RPMI7951 (cell line): ENCODE measurements around the gene GRID1. TPM values are rescaled to one million over a fixed set of nuclear protein-coding genes. Genes with fewer than 3 reads are reported as not detected.
A peak's percentile ranks its signal among the peaks of the same experiment; 100 is the strongest.

Source experiments
- DNase-seq: peaks from one replicate; pipeline ENCODE4 v3.0.0-alpha.2; 2012; ENCODE audit warnings: low read depth
- total RNA-seq: library from RNA; depleted of rRNA; stranded (reverse); fragments of >200 nt; shearing (Covaris generic); gene quantifications from 2 replicates; pipeline ENCODE4 v1.2.3, GENCODE V29; 2014

GRID1 gene
- total RNA-seq, 1 experiment from 2014 or later: not detected

DNA sequence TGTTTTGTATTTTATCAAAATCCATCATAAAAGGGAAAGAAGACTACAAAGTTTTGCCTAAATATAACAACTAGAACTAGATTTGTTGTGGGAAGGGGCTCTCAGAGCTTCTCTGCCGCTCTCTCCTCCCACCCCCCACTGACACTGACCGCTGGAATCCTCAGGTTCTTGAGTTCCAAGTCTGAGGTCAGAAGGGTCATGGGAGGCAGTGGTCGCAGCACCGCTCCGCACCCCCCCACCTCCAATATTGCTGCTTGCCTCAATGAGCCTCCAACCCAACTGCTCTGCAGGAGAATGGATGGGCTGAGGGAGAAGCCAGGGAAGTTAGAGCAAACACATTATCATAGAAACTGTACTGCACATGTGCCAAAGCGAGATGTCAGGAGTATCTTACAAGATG is 359.4 kb downstream of the GRID1 start:
- DNase-seq: no peak

DNA sequence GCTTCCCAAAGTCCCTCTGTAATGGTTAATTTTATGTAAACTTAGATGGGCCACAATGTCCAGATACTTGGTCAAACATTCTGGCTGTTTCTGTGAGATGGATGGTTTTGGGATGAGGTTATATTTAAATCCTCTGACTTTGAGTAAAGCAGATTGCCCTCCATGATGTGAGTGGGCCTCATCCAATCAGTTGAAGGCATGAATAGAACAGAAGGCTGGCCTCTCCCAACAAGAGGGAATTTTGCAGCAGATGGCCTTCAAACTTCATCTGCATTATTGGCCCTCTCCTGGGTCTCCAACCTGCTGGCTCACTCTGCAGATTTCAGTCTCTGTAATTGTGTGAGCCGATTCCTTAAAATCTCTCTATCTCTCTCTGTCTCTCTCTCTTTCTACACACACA is 362.3 kb downstream of the GRID1 start:
- DNase-seq: no peak

DNA sequence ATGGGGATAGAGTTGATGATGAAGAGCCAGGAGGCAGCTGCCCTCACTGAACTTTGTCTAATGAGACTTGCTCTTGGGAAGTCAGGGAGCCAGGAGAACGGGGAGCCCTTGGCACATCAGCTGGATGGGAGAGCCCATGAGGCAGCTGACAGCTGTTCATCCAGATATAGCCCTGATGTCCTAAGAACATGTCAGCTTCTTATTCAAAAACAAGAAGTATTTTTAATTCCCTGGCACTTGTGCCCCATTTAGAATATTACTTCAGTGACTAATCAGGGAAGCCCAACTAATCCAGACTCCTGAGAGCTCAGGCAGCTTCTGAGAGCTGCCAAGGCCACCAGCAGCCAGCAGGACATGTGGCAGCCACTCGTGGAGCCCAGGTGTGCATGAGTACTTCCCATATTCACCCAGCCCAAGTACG is 363.4 kb downstream of the GRID1 start:
- no peak for DNase-seq

DNA sequence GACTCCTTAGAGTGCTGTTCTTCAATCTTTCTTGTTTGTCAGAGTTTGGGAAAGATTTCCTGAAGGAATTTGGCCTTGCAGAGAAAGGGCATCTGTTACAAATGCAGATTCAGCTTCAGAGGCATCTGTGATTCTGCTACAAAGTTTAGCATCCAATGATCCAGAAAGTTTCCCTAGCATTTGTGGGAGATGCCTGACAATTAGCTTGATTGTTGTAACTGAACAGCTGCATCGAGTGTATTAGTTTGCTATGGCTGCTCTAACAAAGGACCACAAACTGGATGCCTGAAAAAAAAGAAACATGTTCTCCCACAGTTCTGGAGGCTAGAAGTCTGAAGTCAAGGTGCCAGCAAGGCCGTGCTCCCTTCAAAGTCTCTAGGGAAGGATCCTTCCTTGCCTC is 365.1 kb downstream of the GRID1 start:
- no peak for DNase-seq

DNA sequence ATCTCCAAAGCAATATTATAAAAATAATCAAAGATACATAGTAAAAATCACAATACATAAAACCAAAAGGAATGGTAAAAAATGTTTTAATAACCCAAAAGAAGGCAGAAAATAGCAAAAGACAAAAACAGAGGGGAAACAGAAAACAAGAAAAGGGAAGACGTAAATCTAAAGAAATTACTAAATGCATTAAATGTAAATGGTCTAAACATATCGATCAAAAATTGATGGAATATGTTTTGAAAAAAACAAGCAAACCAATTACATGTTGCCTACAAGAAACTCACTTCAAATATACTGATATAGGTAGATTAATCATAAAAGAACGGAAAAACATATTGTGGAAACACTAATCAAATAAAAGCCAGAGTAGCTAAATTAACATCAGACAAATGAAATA is 369.1 kb downstream of the GRID1 start:
- no peak for DNase-seq

DNA sequence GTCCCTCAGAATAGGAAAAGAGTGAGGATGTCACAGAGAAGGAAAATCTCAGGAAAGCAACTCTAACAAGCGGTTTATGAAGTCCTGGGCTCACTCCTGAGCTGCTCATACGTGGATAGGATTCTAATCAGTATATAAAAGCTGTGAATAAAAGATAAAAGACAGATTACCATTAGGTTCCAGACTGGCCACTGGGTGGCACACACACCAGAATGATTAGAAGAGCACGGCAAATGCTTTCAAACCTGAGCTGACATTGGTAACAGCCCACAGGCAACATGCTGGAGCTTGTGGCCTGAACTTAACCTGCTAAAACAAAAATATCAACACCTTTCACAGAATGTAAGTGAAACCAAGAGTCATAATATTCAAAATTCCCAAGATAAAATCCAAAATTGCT is 370.8 kb downstream of the GRID1 start:
- peak; percentile 1 for DNase-seq

DNA sequence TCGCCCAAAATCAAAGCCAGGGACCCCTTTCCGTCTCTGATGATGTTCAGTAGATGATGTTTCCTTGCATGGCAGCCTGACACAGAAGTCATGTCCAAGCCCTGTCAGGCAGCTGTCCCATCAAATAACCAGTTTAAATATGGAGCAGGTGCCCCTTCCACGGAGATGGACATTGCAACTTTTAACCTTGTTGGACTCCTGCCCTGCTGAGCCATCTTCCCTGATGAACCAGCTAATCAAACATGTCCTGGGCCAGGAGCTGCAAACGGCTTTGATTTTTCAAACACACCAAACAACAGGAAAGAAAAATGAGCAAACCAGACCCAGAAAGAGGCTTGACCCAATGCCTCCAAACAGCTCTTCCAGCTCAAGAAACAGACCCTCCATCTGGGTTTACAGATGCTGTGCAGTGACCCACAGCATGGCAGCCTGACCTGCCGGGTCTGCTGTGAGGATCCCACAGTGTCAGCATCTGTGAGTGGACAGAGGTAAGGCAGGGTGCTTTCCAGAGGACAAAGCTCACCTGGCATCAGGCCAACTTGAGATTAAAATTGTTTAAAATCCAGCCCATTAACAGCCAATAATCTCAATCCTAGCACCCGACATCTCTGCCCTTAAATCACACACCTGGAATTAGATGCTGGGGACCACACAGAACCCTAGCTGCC is 372.6 kb downstream of the GRID1 start:
- no peak for DNase-seq

DNA sequence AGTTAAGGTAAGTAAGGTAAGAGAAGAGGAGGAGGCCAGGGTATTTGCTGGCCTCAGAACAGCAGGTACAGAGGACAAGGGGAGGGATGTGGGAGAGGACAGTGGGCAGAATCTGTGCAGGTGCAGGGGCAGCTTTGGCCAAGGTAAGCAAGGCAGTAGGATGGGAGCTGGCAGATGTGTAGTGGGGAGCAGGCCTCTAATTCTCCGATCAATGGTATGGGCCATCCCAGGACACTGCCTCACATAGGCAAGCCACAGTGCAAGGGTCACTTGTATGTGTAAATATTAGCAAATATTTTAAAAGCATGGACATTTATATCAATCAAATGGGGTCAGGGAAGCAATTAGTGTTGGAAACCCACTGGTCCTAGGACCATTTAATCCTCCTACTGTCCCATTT is 373.5 kb downstream of the GRID1 start:
- no peak for DNase-seq

DNA sequence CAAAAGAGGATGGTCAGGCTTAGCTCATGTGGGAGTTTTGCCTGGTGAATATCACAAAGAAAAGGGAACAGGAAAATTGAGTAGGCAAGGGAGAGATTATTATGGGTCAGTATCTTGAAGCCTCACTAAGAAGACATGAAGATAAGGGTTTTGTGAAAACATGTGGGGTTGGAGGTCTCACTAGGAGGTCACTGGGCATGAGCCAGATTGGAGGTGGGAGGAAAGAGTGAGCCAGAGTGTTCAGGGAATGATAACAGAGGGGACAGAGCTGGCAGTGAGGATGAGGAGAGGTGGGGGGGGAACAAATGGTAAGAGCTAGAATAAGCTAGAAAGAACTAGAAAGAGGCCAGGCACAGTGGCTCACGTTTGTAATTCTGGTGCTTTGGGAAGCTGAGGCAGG is 374.3 kb downstream of the GRID1 start:
- DNase-seq: no peak

DNA sequence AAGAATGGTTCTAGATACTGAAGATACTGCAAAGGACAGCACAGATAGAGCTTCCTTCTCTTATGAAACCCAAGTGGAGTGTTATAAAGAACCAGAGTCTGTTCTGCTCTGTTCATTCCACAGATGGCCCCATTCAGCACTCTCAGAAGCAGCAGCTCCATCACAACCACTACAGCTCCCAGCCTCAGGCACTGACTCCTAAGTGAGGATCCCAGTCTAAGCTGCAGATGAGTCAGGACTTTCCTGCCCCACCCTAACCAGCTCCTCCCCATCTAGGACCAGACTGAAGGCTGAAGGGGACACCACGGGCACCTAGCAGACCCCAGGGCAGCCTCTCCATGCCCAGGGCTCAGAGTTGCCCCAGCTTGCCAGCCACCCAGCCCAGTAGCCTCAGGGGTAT is 379.8 kb downstream of the GRID1 start:
- no peak for DNase-seq

DNA sequence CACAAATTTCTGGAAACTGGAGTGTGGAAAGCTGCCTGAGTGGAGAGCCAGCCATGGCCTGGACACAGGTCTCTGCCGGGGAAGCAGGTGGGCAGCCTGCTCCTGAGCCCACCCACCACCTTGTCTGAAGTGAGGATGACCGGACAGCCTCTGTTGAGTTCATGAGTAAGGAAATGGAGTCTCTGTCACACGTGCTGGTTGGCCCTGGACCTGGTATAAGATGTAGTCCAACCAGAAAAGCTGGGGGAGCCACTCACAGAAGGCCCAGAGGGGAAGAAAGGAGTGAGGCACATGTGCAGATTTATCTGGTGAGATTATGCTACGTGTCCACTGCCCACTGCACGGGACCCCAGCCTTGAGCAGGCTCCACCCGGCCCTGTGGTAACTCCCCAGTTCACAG is 383.5 kb downstream of the GRID1 start:
- no peak for DNase-seq

DNA sequence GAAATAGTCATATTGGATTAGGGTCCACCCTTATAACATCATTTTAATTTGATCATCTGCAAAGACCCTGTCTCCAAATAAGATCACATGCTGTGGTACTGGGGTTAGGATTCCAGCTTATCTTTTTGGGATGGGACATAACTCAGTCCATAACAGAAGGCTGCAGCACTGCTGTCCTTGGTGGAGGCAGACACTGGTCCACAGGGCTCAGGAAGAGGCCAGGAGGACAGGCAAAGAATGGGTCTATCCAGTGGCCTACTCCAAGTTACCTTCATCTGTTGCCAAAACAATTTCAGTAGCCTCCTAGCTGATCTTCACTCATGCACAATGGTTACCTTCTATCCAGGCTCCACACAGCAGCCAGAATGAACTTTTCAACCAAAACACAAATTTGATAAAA is 387.0 kb downstream of the GRID1 start:
- DNase-seq: no peak

DNA sequence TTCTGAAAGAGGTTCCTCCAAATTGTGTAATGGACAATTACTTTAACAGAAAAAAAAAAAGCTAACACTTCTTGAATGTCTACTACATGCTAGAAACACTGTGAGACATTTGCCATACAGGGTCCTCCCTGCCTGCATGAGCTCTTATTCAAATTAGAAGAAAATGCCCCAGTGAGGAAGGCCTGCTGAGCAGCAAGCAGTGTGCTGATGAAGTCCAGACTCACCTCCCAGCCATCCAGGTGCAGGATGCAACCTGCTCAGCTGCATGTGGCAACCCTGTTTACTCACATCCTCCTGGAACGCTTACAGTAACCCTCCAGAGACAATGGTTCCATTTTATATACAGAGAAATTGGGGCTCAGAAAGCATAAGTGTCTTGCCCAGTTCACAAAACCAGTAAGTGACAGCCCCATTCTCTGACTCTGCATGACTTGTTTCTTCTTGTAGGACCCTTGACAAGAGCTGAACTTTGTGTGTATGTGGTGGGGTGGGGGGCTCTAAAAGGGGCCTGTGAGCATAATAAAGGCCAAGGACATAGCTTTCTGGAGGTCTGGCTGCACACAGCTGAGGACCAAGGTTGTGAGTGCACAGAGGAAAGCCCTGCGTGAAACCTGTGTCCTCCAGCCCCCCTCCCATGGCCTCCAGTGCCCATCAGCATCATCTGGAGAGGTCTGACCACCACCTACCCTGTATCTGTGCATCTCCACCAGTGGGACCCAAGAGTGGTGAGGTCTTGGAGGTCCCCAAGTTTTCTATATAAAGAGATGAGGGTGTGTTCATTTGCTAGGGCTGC is 387.8 kb downstream of the GRID1 start:
- no peak for DNase-seq

DNA sequence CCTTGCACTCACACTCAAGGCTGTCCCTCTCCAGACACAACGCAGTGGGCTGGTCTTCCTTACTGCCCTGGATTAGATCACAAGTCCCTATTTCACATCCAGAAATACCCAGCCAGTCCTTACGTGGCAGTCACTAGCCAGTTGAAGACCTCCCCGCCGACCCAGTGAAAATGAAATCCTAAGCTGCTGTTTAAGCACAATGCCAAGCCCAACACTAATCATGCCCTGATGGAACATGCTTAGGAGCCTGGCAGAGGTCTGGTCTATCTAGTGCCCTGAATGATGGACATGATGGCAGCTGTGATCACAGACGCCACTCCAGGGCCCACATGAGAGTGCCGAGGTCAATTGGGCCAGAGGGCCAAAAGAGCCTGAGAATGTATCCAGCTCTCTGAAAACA is 389.0 kb downstream of the GRID1 start:
- DNase-seq: no peak

DNA sequence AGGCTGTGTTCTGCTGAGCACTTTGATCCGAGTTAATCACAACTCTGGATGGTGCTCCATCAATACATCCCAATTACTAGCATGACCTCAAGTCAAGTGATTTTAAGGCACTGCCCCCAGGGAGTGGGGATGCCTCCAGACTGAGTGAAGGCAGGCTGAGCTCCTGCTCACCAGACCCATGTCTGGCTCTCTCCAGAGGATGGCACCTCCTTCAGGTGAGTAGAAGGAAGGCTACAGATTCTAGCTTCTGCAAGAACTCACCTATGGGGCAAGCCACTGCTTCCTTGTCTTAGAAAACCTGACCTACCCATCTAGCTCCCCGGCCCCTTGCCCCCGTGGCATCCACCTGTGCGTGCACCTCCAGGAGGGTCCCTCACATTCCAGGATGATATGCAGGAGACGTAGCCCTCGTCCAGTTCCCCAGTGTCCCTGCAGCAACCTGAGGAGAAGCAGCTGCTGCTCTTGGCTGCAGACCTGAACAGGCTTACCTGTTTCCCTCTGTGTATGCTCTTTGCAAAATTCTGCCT is 390.3 kb downstream of the GRID1 start:
- no peak for DNase-seq

DNA sequence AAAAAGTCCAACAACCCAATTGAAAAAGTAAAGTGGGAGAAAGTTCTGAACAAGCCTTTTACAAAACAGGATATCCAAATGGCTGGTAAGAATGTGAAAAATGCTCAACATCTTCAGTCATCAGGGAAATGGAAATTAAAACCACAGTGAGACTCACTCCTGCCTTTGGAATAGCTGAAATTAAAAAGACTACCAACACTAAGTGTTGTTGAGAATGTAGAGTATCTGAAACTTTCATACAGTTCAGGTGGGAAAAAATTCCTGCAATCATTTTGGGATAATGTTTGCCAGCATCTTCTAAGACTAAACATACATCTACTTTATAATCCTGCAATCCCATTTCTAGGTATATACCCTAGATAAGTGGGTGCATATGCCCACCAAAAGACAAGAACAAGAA is 395.1 kb downstream of the GRID1 start:
- no peak for DNase-seq

DNA sequence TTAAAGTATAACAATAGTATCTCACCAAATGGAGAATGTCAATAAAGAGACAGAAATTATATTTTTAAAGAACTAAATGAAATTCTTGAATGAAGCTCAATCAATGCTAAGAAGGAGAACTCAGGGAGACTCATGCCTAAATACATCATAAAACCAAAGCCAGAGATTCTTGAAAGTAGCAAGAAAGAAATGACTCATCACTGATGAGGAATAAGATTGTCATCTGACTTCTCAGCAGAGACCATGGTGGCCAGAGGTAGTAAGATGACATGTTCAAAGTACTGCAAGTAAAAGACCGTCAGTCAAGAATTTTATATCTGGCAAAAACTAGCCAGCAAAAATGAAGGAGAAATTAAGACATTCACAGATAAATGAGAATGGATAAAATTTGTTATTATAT is 399.0 kb downstream of the GRID1 start:
- no peak for DNase-seq

DNA sequence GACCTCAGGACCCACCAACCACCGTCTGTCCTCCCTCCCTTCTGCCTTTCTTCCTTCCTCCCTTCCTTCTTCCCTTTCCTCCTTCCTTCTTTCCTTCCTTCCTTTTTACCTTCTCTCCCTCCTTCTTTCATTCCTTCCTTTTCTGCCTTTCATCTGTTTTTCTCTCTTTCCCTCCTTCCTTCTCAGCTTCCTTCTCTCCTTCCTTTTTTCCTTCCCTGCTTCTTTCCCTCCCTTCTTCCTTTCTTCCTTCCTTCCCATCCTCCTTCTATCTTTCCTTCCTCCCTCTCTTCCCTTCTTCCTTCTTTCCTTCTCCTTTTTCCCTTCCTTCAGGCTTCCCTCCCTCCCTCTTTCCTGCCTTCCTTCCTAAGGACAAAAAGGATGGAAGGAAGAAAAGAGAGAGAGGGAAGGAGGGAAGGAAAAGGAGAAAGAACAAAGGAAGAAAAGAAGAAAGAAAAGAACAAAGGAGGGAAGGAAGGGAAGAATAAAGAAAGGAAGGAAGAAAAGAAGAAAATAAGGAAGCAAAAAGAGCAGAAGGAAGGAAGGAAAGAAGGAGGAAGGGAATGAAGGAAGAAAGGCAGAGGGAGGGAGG is 405.0 kb downstream of the GRID1 start:
- no peak for DNase-seq

DNA sequence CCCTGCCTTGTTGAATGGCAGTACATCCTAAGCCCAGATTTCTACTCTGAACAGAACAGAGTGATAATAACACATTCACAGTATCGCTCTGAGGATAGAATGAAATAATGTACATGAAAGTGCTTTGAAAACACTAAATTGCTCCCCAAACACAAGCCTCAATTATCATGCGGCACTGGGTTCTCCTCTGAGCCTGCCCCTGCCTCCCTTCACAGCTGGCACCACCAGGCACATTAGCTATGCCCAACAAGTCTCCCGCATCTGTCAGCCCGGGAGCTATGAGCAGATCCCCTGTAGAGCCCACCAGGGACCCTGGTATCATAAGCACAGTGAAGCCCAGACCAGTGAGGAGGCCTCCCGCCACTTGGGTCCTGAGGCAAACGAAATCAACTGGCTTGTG is 405.5 kb downstream of the GRID1 start:
- DNase-seq: no peak

DNA sequence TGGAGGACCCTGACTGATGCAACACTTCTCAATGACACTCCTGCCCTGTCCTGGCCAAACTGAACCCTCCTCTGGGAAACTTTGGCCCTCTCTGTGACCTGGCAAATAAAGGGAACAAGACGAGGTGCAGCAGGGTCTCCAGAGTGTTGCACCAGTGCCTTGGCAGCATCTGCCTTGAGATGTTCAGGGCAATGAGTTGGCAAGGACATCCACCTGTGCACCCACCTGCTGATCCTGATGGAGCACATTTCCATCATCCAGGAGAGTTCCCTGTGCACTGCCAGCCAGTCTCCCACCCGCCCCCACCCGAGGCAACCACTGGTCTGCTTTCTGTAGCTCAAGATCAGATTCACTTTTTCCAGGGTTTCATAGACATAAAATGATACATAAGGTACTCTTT is 407.4 kb downstream of the GRID1 start:
- DNase-seq: no peak

DNA sequence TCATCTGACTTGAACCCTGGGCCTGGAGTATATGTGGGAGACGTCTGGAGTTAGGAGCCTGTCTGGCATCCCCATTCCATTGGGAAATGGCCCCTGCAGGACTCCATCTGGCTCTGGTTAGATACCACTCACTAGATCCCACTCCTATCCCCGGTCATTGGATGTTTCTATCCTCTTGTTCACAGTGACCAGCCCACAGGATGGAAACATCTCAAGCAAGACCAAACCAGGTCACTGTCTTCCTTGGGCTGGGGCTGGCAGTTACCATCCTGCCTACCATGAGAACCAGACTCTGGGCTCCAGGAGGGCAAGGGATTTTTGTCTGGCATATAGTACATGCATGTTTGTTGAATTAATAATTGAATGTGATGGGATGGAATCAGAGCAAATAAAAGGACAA is 415.7 kb downstream of the GRID1 start:
- DNase-seq: no peak

DNA sequence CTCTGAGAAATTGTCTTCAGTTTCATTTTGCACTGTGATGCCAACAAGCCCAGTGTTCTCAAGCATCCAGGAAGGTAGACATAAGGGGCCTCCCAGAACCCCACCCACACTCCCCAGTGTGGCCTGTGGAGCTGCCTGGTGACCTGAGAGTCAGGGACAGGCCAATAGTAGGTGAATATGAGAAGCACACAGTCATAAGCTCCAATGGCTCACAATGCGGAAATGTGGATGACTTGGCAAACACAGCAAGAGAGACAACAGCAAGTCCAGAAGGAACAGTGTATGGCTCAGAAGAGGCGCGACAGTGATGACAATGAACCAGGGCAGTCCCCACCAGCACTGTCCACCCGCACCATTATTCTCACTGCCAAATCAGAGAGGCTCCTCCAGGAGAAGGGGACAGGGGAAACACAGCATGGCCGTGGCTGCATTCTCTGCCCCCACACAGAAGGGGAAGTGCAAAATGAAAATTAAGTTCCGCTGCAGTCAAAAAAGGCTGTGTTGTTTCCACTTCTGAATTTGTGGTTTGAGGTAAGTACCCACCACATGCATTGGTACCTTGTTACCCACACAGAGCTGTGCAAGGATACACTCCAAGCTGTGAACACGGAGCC is 419.8 kb downstream of the GRID1 start:
- no peak for DNase-seq

DNA sequence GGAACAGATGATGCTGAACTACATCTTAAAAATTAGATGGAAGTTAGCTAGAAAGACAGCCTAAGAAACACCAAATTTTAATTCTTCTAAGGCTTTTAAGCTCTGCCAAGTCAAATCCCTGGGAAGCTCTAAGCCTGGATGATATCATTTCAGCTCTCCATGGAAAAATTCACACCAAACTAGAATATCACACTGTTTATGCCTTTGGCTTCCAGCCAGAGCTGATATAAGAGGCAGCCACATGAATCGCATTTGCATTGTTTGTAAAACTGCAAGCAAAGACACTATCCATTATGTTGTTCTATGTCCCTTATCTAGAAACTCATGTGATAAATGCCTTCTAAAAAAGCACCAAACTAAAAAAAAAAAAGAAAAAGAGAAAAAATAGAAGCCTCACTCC is 430.4 kb downstream of the GRID1 start:
- no peak for DNase-seq
